ENCODE measurements around the gene LRRC4C. TPM values are rescaled to one million over a fixed set of nuclear protein-coding genes. Genes with fewer than 3 reads are reported as not detected.

The LRRC4C gene
- total RNA-seq, 2 donors from 2014 or later: 1.3 TPM; not detected in 1

- H3K27ac ChIP-seq: no peak overlapping the region
- DNase-seq: no peak
- H3K4me1 ChIP-seq: no peaks in the 10 kb centered on the region
- no peak for TF ChIP-seq POLR2A (IDR thresholded peaks at IDR 0.05)
- TF ChIP-seq CTCF (IDR thresholded peaks at IDR 0.05): no peak
- no peak for ATAC-seq
- H3K4me3 ChIP-seq: no peak overlapping the region
- no peaks in the 10 kb centered on the region for H3K9me3 ChIP-seq
- 55 to 56% methylated on average over 8 of the region's 8 CpGs for WGBS, 2 donors
- no peaks in the 10 kb centered on the region for H3K36me3 ChIP-seq (replicated peaks in 1 of 2; ENCODE audit: insufficient read depth in 1 of 2, low read depth in 2 of 2)
- no peaks in the 10 kb centered on the region for H3K27me3 ChIP-seq
- intact Hi-C loops (cut with DNase I): no loop called here
Measured at GRCh38 chr11:41081756-41082285, 377.6 kb downstream of the LRRC4C start.

GRCh38 chr11:41074318-41074717 lies 385.1 kb downstream of the LRRC4C start:
- TF ChIP-seq CTCF (IDR thresholded peaks at IDR 0.05): no peak
- TF ChIP-seq POLR2A (IDR thresholded peaks at IDR 0.05): no peak
- H3K27me3 ChIP-seq: no peaks in the 10 kb centered on the region
- H3K4me3 ChIP-seq: no peak overlapping the region
- H3K36me3 ChIP-seq (replicated peaks in 1 of 2; ENCODE audit: insufficient read depth in 1 of 2, low read depth in 2 of 2): no peaks in the 10 kb centered on the region
- no peak for ATAC-seq
- no peak for DNase-seq
- H3K9me3 ChIP-seq: no peaks in the 10 kb centered on the region
- no peak overlapping the region for H3K27ac ChIP-seq
- H3K4me1 ChIP-seq: no peaks in the 10 kb centered on the region
- intact Hi-C loops (cut with DNase I): no loop called here

- H3K4me3 ChIP-seq: no peak overlapping the region
- H3K27ac ChIP-seq: no peak overlapping the region
- intact Hi-C loops (cut with DNase I): no loop called here
- TF ChIP-seq POLR2A (IDR thresholded peaks at IDR 0.05) (no peak), CTCF (IDR thresholded peaks at IDR 0.05) (no peak)
- no peaks in the 10 kb centered on the region for H3K27me3 ChIP-seq
- WGBS, 2 donors: 47 to 65% methylated on average over 6 to 8 of the region's 8 CpGs
- ATAC-seq (no peak), DNase-seq (no peak)
- no peaks in the 10 kb centered on the region for H3K36me3 ChIP-seq (replicated peaks in 1 of 2; ENCODE audit: insufficient read depth in 1 of 2, low read depth in 2 of 2)
- H3K9me3 ChIP-seq: no peaks in the 10 kb centered on the region
- no peaks in the 10 kb centered on the region for H3K4me1 ChIP-seq
Measured at GRCh38 chr11:41065432-41065831, 394.0 kb downstream of the LRRC4C start.

- ATAC-seq: no peak
- Histone ChIP-seq H3K4me3 (no peak overlapping the region), H3K4me1 (no peaks in the 10 kb centered on the region), H3K36me3 (replicated peaks in 1 of 2; ENCODE audit: insufficient read depth in 1 of 2, low read depth in 2 of 2) (no peaks in the 10 kb centered on the region), H3K27me3 (no peaks in the 10 kb centered on the region), H3K9me3 (no peaks in the 10 kb centered on the region), H3K27ac (no peak overlapping the region)
- TF ChIP-seq POLR2A (IDR thresholded peaks at IDR 0.05): no peak
- TF ChIP-seq CTCF (IDR thresholded peaks at IDR 0.05): no peak
- DNase-seq: no peak
- WGBS, 2 donors: 71 to 74% methylated on average over 5 of the region's 5 CpGs
- intact Hi-C loops (cut with DNase I): no loop called here
Measured at GRCh38 chr11:41058138-41058537, 401.3 kb downstream of the LRRC4C start.

GRCh38 chr11:41056892-41057569 lies 402.4 kb downstream of the LRRC4C start:
- ATAC-seq: no peak

More at GRCh38 chr11:41056892-41057569, 402.4 kb downstream of the LRRC4C start:
- Histone ChIP-seq H3K27me3 (no peaks in the 10 kb centered on the region), H3K9me3 (no peaks in the 10 kb centered on the region), H3K36me3 (replicated peaks in 1 of 2; ENCODE audit: insufficient read depth in 1 of 2, low read depth in 2 of 2) (no peaks in the 10 kb centered on the region), H3K27ac (no peak overlapping the region), H3K4me1 (no peaks in the 10 kb centered on the region), H3K4me3 (no peak overlapping the region)
- 53 to 67% methylated on average over 11 of the region's 11 CpGs for WGBS, 2 donors
- intact Hi-C loops (cut with DNase I): no loop called here
- TF ChIP-seq POLR2A (IDR thresholded peaks at IDR 0.05) (no peak), CTCF (IDR thresholded peaks at IDR 0.05) (no peak)
- peak in 1 of 4 donors; percentile 8 for DNase-seq
